Measurements from ENCODE around the gene PRR23E. TPM values are rescaled to one million over a fixed set of nuclear protein-coding genes. Genes with fewer than 3 reads are reported as not detected.

Gene PRR23E
- total RNA-seq, 4 donors from 2014 or later = not detected

DNA sequence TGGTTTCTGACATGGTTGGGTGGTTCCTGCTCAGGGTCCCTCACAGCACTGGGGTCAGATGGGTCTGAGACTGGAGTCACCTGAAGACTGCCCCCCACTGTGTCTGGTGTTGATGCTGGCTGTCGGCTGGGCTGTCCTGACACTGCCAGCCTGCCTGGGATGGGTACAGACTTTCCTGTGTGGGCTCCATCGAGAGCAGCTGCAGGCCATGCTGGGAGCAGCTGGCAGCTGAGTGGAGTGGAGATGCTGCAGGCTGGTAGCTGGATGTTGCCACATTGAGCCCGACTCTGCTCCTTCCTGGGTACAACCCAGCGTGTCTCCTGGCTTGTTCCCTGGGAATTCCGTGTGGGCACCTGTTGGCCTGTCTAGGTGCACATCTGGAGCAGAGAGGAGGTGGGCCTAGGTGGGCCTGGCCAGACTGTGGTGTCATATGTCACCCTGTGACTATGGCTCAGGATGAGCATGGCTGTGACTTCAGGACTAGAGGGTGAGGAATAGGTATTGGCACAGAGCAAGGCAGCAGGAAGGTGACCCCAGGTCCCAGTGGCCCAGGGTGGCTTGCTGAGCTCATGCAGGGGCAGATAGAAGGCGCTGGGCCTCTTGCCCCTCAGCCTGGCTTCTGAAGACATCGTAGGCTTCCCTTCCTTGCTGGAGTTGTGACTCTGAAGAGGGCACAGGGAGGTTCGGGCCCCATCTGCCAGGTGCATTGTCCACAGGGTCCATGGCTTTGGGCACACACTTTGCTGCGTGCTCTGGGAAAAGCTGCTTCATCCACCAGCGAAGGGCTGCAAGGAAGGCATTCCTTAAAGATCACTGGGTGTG, 40.0 kb upstream of the PRR23E start:
- no peak for DNase-seq
- no peaks in the 10 kb centered on the region for H3K36me3 ChIP-seq
- intact Hi-C loops (cut with DNase I) = no loop called here

DNA sequence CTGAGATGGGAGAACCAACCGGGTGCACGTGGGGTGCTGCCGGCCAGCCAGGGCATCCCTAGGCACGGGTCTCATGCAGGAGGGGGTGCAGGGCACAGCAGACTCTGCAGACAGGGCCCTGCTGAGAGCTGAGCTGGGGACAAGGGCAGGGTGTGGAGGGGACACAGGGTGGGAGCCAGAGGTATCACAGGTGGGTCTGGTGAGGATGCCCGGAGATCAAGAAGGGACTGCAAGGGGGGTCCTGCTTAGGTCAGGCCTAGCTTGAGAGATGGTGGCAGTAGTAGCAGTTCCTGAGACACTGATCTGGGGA, 39.5 kb upstream of the PRR23E start:
- Histone ChIP-seq H3K27me3 (no peaks in the 10 kb centered on the region), H3K36me3 (no peaks in the 10 kb centered on the region), H3K4me3 (replicated peaks in 1 of 3) (no peak overlapping the region), H3K9me3 (no peaks in the 10 kb centered on the region), H3K27ac (no peak overlapping the region), H3K4me1 (peaks cover 0 to 6% of the 10 kb centered on the region in 2 donors)
- intact Hi-C loops (cut with DNase I) = no loop called here
- WGBS, 2 donors = 88 to 91% methylated on average over 5 of the region's 5 CpGs
- TF ChIP-seq, protein P1, sequence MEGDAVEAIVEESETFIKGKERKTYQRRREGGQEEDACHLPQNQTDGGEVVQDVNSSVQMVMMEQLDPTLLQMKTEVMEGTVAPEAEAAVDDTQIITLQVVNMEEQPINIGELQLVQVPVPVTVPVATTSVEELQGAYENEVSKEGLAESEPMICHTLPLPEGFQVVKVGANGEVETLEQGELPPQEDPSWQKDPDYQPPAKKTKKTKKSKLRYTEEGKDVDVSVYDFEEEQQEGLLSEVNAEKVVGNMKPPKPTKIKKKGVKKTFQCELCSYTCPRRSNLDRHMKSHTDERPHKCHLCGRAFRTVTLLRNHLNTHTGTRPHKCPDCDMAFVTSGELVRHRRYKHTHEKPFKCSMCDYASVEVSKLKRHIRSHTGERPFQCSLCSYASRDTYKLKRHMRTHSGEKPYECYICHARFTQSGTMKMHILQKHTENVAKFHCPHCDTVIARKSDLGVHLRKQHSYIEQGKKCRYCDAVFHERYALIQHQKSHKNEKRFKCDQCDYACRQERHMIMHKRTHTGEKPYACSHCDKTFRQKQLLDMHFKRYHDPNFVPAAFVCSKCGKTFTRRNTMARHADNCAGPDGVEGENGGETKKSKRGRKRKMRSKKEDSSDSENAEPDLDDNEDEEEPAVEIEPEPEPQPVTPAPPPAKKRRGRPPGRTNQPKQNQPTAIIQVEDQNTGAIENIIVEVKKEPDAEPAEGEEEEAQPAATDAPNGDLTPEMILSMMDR (IDR thresholded peaks at IDR 0.05) = no peak
- no peak for TF ChIP-seq POLR2A (IDR thresholded peaks at IDR 0.05)
- DNase-seq = no peak

More for the DNA sequence above, 40.0 kb upstream of the PRR23E start:
- no peaks in the 10 kb centered on the region for H3K9me3 ChIP-seq
- no peak for TF ChIP-seq POLR2A (IDR thresholded peaks at IDR 0.05)
- TF ChIP-seq, protein P1 (IDR thresholded peaks at IDR 0.05) = no peak
- no peaks in the 10 kb centered on the region for H3K27me3 ChIP-seq
- no peak overlapping the region for H3K4me3 ChIP-seq (replicated peaks in 1 of 3)
- no peak overlapping the region for H3K27ac ChIP-seq
- peaks cover 0 to 6% of the 10 kb centered on the region in 2 donors for H3K4me1 ChIP-seq
- 89% methylated on average over 4 to 9 of the region's 10 CpGs for WGBS, 2 donors

DNA sequence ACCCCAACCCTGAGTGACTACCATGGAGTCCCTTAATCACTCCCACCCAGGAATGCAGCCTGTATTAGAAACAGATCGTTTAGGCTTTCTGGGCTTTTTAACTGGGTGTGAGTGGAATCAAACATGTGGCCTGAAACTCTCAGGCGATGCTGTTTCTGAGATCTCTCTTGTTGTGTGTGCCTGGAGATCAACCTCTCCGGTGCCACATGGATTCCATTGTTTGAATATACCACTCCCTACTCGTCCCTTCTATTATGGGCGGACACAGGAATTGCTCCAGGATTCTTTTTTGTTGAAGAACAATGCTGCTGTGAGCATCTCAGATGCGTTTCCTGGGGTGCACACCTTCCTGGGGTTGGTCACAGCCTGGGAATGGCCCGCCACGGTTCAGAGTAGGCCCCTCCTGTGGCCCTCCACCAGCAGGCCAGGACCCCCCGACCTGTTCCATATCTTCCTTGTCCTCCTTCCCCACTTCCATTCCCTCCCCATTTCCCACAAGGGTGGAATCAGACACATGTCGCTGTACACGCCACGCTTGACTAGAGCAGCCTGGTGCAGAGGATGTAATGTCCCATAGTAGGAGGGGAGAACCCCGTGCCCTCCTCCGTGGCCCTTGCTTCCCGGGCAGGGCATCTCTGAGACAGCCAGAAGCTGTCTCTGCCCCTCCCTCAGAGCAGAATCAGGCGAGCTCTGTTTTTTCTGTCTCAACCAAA, 36.4 kb upstream of the PRR23E start:
- no peak overlapping the region for H3K27ac ChIP-seq
- DNase-seq = no peak
- 63 to 70% methylated on average over 16 of the region's 16 CpGs for WGBS, 2 donors

DNA sequence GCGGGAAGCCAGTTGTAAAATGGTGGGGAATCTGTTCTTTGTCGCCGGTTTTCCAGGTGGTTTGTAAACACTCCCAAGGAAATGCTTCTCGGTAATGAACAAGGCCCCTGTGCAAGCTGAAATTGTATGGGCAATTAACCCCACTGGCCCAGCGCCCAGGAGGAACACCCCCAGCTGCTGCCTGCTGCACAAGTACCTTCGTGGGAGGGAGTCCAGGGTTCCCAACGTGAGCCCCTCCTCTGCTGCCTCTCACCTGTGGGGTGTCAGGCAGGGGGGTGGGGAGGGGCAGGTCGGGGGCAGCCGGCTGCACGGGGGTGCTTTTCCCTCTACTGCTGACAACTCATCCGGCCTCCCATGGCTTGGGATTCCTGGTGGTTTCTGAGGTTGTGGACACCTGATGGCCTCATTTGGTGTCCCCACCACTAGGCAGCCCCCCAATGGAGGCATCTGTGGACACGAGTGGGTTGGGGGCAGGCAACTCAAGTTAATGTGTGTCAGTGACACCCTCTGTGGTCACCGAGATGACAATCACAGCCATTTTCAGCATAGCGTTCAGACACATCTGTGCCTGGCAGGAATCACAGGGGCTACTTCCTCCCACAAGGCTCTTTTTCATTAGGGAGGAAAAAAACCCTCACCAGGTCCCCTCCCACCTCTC, 35.6 kb upstream of the PRR23E start:
- intact Hi-C loops (cut with DNase I) = no loop called here
- H3K9me3 ChIP-seq = no peaks in the 10 kb centered on the region
- no peaks in the 10 kb centered on the region for H3K27me3 ChIP-seq
- TF ChIP-seq, protein P1 (IDR thresholded peaks at IDR 0.05) = no peak
- no peak for TF ChIP-seq POLR2A (IDR thresholded peaks at IDR 0.05)
- H3K27ac ChIP-seq = no peak overlapping the region
- H3K4me1 ChIP-seq = peaks cover 0 to 6% of the 10 kb centered on the region in 2 donors
- no peaks in the 10 kb centered on the region for H3K36me3 ChIP-seq
- DNase-seq = peak in 1 of 2 donors; percentile 23
- H3K4me3 ChIP-seq (replicated peaks in 1 of 3) = no peak overlapping the region
- 35 to 47% methylated on average over 8 to 12 of the region's 14 CpGs for WGBS, 2 donors

More for the DNA sequence above, 36.4 kb upstream of the PRR23E start:
- no peaks in the 10 kb centered on the region for H3K9me3 ChIP-seq
- H3K4me1 ChIP-seq = peaks cover 0 to 6% of the 10 kb centered on the region in 2 donors
- no peaks in the 10 kb centered on the region for H3K36me3 ChIP-seq
- intact Hi-C loops (cut with DNase I) = no loop called here
- H3K4me3 ChIP-seq (replicated peaks in 1 of 3) = no peak overlapping the region
- H3K27me3 ChIP-seq = no peaks in the 10 kb centered on the region
- TF ChIP-seq POLR2A (IDR thresholded peaks at IDR 0.05) = no peak
- TF ChIP-seq, protein P1 (IDR thresholded peaks at IDR 0.05) = no peak
